Natural killer cell (primary cell): ENCODE measurements around the gene USP24. TPM values are rescaled to one million over a fixed set of nuclear protein-coding genes. Genes with fewer than 3 reads are reported as not detected.

Source experiments
- ATAC-seq, 3 donors: fragments of 150-1000 bp in 2 of 3; fragments of 200-7000 bp in 1 of 3; cut with Tn5 transposase; 1 replicate in 1 of 3; 2 replicates in 2 of 3; pipeline ENCODE4 v1.10.0; 2021; ENCODE audit warnings: mild to moderate bottlenecking in 2 of 3, moderate library complexity in 2 of 3
- DNase-seq, 2 donors: peaks; one replicate each; pipeline versions ENCODE4 v3.0.0 to v3.0.0-alpha.2; 2013 to 2021; ENCODE audit warnings: mixed read lengths in 1 of 2
- H3K27ac ChIP-seq: one replicate; pipeline ENCODE4 v1.5.1; 2013; ENCODE audit warnings: mild to moderate bottlenecking, low read length
- H3K27me3 ChIP-seq: one replicate; pipeline ENCODE4 v1.6.1; 2013; ENCODE audit warnings: low read length; ENCODE audit not compliant: control insufficient read depth, insufficient read depth
- H3K36me3 ChIP-seq: one replicate; pipeline ENCODE4 v1.6.1; 2013; ENCODE audit warnings: low read length; ENCODE audit not compliant: control insufficient read depth, insufficient read depth
- H3K4me1 ChIP-seq: one replicate; pipeline ENCODE4 v1.6.1; 2013; ENCODE audit warnings: low read length; ENCODE audit not compliant: control insufficient read depth, insufficient read depth
- H3K4me3 ChIP-seq: one replicate; pipeline ENCODE4 v1.5.1; 2013; ENCODE audit warnings: low read length
- H3K9me3 ChIP-seq: one replicate; pipeline ENCODE4 v1.6.1; 2013; ENCODE audit warnings: low read length; ENCODE audit not compliant: control insufficient read depth, insufficient read depth
- H3K27ac Mint-ChIP-seq, 2 donors: one replicate each; pipeline ENCODE4 v1.8.0; 2022; ENCODE audit warnings: mild to moderate bottlenecking in 2 of 2, mixed read lengths in 2 of 2, moderate library complexity in 1 of 2
- H3K27me3 Mint-ChIP-seq, 2 donors: one replicate each; pipeline ENCODE4 v1.8.0; 2022; ENCODE audit warnings: low read depth in 2 of 2, mixed read lengths in 2 of 2
- H3K36me3 Mint-ChIP-seq: one replicate; pipeline ENCODE4 v1.8.0; 2022; ENCODE audit warnings: mixed read lengths
- H3K4me1 Mint-ChIP-seq, 2 donors: one replicate each; pipeline ENCODE4 v1.8.0; 2022; ENCODE audit warnings: mixed read lengths in 2 of 2
- H3K4me3 Mint-ChIP-seq: one replicate; pipeline ENCODE4 v1.8.0; 2022; ENCODE audit warnings: mild to moderate bottlenecking, moderate library complexity, mixed read lengths
- H3K9me3 Mint-ChIP-seq, 2 donors: one replicate each; pipeline ENCODE4 v1.8.0; 2022; ENCODE audit warnings: mixed read lengths in 2 of 2
- WGBS: methylation state at CpG from one replicate; pipeline ENCODE4 v1.1.7; 2013; ENCODE audit warnings: missing lambda C conversion rate; ENCODE audit not compliant: insufficient coverage; 5-methylcytosine and 5-hydroxymethylcytosine counted together
- intact Hi-C: fragments of 100-400 bp; cut with micrococcal nuclease; formaldehyde crosslinking; loops from one replicate; pipeline ENCODE4 v1.14.2; 2022
- total RNA-seq, 4 donors: library from RNA; stranded (reverse); fragments of 120-200 nt in 1 of 4; gene quantifications; one replicate each; pipeline versions ENCODE4 v1.2.3 to v1.2.4, GENCODE V29; 2013 to 2022
- TF ChIP-seq, protein P1 (sequence below): fragments of 200-600 bp; IDR thresholded peaks from one replicate; pipeline ENCODE4 v1.8.0; 2022; ENCODE audit warnings: antibody characterized with exemption

The USP24 gene
- total RNA-seq, 3 donors from 2014 or later (not counting 1 experiment from before 2014, with no cell fraction given) = 155 TPM

DNA sequence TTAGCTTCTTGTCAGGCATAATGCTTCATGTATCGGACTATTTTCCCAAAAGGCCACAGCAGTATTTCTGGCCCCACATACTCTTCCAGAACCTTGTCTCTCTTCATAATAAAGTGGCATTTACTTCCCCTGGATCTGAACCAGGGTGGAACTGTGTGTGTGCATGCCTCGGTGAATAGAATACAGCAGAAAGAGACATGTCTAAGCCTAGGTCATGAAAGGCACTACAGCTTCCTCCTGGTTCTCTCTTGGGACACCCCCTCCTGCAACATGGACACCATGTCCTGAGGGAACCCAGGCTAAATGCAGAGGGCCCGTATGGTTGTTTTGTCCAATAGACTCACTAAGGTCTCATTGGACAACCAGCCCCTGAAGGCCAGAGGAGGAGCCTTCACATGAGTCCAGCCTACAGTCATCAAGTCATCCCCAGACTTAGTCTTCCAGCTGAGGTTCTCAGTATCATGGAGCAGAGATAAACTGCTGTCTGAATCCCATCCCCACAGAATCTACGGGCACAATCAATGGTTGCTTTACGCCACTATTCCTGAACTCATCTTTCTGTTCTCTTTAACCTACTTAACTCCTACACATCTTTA lies 35.0 kb downstream of the USP24 start:
- Mint-ChIP-seq H3K27me3 (no peaks in the 10 kb centered on the region), H3K36me3 (peaks cover 6% of the 10 kb centered on the region), H3K4me3 (no peak overlapping the region), H3K27ac (peak overlapping the region; percentile 2 to 81), H3K9me3 (peaks cover 0 to 10% of the 10 kb centered on the region in 2 donors), H3K4me1 (peaks cover 37 to 60% of the 10 kb centered on the region in 2 donors)
- TF ChIP-seq, protein P1, sequence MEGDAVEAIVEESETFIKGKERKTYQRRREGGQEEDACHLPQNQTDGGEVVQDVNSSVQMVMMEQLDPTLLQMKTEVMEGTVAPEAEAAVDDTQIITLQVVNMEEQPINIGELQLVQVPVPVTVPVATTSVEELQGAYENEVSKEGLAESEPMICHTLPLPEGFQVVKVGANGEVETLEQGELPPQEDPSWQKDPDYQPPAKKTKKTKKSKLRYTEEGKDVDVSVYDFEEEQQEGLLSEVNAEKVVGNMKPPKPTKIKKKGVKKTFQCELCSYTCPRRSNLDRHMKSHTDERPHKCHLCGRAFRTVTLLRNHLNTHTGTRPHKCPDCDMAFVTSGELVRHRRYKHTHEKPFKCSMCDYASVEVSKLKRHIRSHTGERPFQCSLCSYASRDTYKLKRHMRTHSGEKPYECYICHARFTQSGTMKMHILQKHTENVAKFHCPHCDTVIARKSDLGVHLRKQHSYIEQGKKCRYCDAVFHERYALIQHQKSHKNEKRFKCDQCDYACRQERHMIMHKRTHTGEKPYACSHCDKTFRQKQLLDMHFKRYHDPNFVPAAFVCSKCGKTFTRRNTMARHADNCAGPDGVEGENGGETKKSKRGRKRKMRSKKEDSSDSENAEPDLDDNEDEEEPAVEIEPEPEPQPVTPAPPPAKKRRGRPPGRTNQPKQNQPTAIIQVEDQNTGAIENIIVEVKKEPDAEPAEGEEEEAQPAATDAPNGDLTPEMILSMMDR = no peak
- DNase-seq (no peak), ATAC-seq (no peak)
- Histone ChIP-seq H3K27me3 (no peaks in the 10 kb centered on the region), H3K4me3 (no peak overlapping the region), H3K27ac (no peak overlapping the region), H3K9me3 (peaks cover 7% of the 10 kb centered on the region), H3K4me1 (no peaks in the 10 kb centered on the region), H3K36me3 (peaks cover 15% of the 10 kb centered on the region)
- 95% methylated on average over 5 of the region's 5 CpGs for WGBS
- intact Hi-C loops = no loop called here

DNA sequence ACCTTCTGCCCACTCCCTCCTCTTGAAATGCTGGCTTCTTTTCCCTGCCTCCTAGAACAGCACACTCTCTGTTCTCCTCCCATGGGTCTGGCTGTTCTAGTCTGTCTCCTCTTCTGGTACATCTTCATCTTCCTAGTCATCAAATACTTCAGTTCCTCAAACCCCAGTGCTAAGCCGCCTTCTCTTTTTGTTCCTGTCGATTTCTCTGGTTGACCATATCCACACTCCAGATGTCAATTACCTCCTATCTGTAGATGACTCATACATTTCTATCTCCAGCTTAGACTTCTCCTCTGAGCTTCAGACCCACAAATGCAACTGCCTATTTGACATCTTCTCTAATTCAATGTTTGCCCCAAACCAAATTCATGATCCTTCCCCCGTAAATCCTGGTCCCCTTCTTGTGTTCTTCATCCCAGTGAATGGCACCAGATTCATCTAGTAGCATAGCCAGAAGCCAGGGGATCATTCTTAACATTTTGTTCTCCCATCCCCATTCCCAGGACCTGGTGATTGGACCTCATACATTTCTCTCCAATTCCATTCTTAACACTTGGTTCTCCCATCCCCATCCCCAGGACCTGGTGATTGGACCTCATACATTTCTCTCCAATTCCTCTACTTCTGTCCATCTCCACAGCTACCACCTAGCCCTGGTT lies 35.9 kb downstream of the USP24 start:
- peaks cover 37 to 54% of the 10 kb centered on the region in 2 donors for H3K4me1 Mint-ChIP-seq

DNA sequence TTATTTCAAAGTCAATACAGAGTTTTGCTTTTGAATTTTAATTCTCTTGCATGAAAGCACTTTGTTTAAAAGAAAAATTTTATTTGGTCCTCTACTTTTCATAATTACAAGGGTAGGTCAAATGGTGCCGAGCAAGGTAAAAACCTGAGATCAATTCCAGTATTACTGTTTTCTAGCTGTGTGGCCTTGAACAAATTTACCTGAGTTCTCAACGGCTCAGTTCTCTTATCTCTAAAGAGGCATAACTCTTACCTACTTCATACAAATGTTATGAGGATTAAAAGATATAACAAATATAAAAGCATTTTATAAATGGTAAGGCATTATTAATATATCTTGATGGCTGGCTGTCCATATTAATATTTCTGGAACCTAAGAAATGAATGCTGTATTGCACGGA lies 42.5 kb downstream of the USP24 start:
- TF ChIP-seq, protein P1 = no peak
- H3K4me3 Mint-ChIP-seq = no peak overlapping the region
- intact Hi-C loops = no loop called here
- Histone ChIP-seq H3K36me3 (peaks cover 47% of the 10 kb centered on the region), H3K27ac (no peak overlapping the region), H3K9me3 (no peaks in the 10 kb centered on the region), H3K27me3 (no peaks in the 10 kb centered on the region), H3K4me3 (no peak overlapping the region), H3K4me1 (no peaks in the 10 kb centered on the region)
- no peaks in the 10 kb centered on the region for H3K27me3 Mint-ChIP-seq
- peaks cover 5% of the 10 kb centered on the region for H3K36me3 Mint-ChIP-seq
- 100% methylated on average over 1 of the region's 3 CpGs for WGBS
- H3K9me3 Mint-ChIP-seq = no peaks in the 10 kb centered on the region
- DNase-seq (no peak), ATAC-seq (no peak)
- peaks cover 28 to 33% of the 10 kb centered on the region in 2 donors for H3K4me1 Mint-ChIP-seq
- no peak overlapping the region for H3K27ac Mint-ChIP-seq

More for the DNA sequence above, 35.9 kb downstream of the USP24 start:
- H3K27ac ChIP-seq = no peak overlapping the region
- 81% methylated on average over 3 of the region's 3 CpGs for WGBS
- ATAC-seq (peak in 1 of 3 donors; percentile 35), DNase-seq (no peak)
- Mint-ChIP-seq H3K36me3 (peaks cover 2% of the 10 kb centered on the region), H3K27me3 (no peaks in the 10 kb centered on the region), H3K9me3 (peaks cover 0 to 8% of the 10 kb centered on the region in 2 donors), H3K27ac (peak overlapping the region; percentile 2 to 81), H3K4me3 (no peak overlapping the region)
- H3K27me3 ChIP-seq = no peaks in the 10 kb centered on the region
- H3K4me1 ChIP-seq = no peaks in the 10 kb centered on the region
- intact Hi-C loops = no loop called here
- peaks cover 13% of the 10 kb centered on the region for H3K36me3 ChIP-seq
- peaks cover 4% of the 10 kb centered on the region for H3K9me3 ChIP-seq
- TF ChIP-seq, protein P1 = no peak
- H3K4me3 ChIP-seq = no peak overlapping the region
